K562 (cell line): ENCODE data around the gene ENDOV. TPM values are rescaled to one million over a fixed set of nuclear protein-coding genes. Genes with fewer than 3 reads are reported as not detected.
A peak's percentile ranks its signal among the peaks of the same experiment; 100 is the strongest.

ENCODE experiments used
- ATAC-seq: fragments of 200-7000 bp; cut with Tn5 transposase; 3 replicates; pipeline ENCODE4 v1.9.1; 2020; ENCODE audit warnings: moderate library complexity
- BruUV-seq: library from RNA; stranded (reverse); fragments of 400-500 nt; replicated peaks from 2 replicates; lab custom pipeline; 2021; lab: Mats Ljungman, UMichigan
- CTCF ChIA-PET: fragments of 300-600 bp; formaldehyde crosslinking; extraction: SDS; loops from one replicate; lab custom pipeline; 2021; ENCODE audit warnings: low intra/inter-chr PET ratio; lab: Yijun Ruan, JAX
- POLR2A ChIA-PET: fragments of 300-600, 350-650 bp; sonication (Branson Sonifier 250); formaldehyde crosslinking; extraction: SDS; loops from one replicate; lab custom pipeline; 2021; ENCODE audit warnings: antibody characterized with exemption, inconsistent platforms; lab: Yijun Ruan, JAX
- DNase-seq, 4 experiments: peaks; one replicate each; pipeline versions ENCODE4 v3.0.0 to v3.0.0-alpha.2; 2011 to 2018; ENCODE audit warnings: low spot score in 3 of 4, mixed read lengths in 3 of 4; ENCODE audit errors: extremely low read depth in 1 of 4
- FAIRE-seq: peaks from 2 replicates; lab custom pipeline; 2011; peaks lifted over from hg19 to GRCh38; lab: Jason Lieb, UNC
- H2AFZ ChIP-seq: 2 replicates; pipeline ENCODE4 v1.6.0; 2011; ENCODE audit warnings: low read depth, low read length, control low read depth, inconsistent platforms
- H3K27ac ChIP-seq: fragments of 200-600 bp; 3 replicates; pipeline ENCODE4 v1.8.0; 2011; ENCODE audit warnings: low read depth, mild to moderate bottlenecking, control low read depth, inconsistent platforms, low read length, moderate library complexity, mixed read lengths; ENCODE audit errors: extremely low read depth
- H3K27me3 ChIP-seq, 2 experiments: fragments of 300-600 bp in 1 of 2; 2 replicates in 1 of 2; 3 replicates in 1 of 2; pipeline versions ENCODE4 v1.6.0 to v1.8.0; 2011; ENCODE audit warnings: inconsistent platforms in 2 of 2, low read length in 2 of 2, mild to moderate bottlenecking in 1 of 2, mixed read lengths in 1 of 2, moderate library complexity in 1 of 2; ENCODE audit not compliant: control insufficient read depth in 2 of 2, insufficient read depth in 2 of 2
- H3K36me3 ChIP-seq: fragments of 300-600 bp; 3 replicates; pipeline ENCODE4 v1.8.0; 2011; ENCODE audit warnings: mild to moderate bottlenecking, low read length, inconsistent platforms; ENCODE audit not compliant: control insufficient read depth, insufficient read depth
- H3K4me1 ChIP-seq, 2 experiments: fragments of 200-600 bp in 1 of 2; replicated peaks in 1 of 2; 2 replicates in 1 of 2; 3 replicates in 1 of 2; pipeline versions ENCODE4 v1.5.1 to v1.8.0; 2011; ENCODE audit warnings: inconsistent platforms in 2 of 2, low read length in 2 of 2, mild to moderate bottlenecking in 1 of 2, mixed read lengths in 1 of 2, moderate library complexity in 1 of 2; ENCODE audit not compliant: control insufficient read depth in 2 of 2, insufficient read depth in 2 of 2
- H3K4me2 ChIP-seq: 2 replicates; pipeline ENCODE4 v1.6.1; 2011; ENCODE audit warnings: low read length, control low read depth, inconsistent platforms, mixed read lengths; ENCODE audit not compliant: insufficient read depth
- H3K4me3 ChIP-seq: fragments of 200-600 bp; sonication (generic), shearing (Covaris generic); 2 replicates; pipeline ENCODE4 v1.5.1; 2016; ENCODE audit warnings: control low read depth, inconsistent platforms
- H3K79me2 ChIP-seq: fragments of 200-600 bp; 3 replicates; pipeline ENCODE4 v1.8.0; 2011; ENCODE audit warnings: low read length, inconsistent platforms; ENCODE audit not compliant: control insufficient read depth, insufficient read depth
- H3K9ac ChIP-seq, 2 experiments: 2 replicates each; pipeline versions ENCODE4 v1.6.0 to v1.6.1; 2011; ENCODE audit warnings: low read depth in 2 of 2, low read length in 2 of 2, control low read depth in 1 of 2, inconsistent platforms in 1 of 2, mild to moderate bottlenecking in 1 of 2, mixed read lengths in 1 of 2; ENCODE audit not compliant: insufficient read depth in 1 of 2
- H3K9me1 ChIP-seq: one replicate; pipeline ENCODE4 v1.6.0; 2011; ENCODE audit warnings: inconsistent platforms, mild to moderate bottlenecking, low read length, moderate library complexity; ENCODE audit not compliant: control insufficient read depth, insufficient read depth
- H3K9me3 ChIP-seq: replicated peaks from 2 replicates; pipeline ENCODE4 v1.5.1; 2011; ENCODE audit warnings: low read depth, low read length, inconsistent platforms; ENCODE audit not compliant: control insufficient read depth, insufficient read depth
- H4K20me1 ChIP-seq: replicated peaks from 2 replicates; pipeline ENCODE4 v1.6.1; 2011; ENCODE audit warnings: low read length, inconsistent platforms, mixed read lengths; ENCODE audit not compliant: control insufficient read depth, insufficient read depth
- ERF ChIP-seq: fragments of 450-650 bp; formaldehyde crosslinking; IDR thresholded peaks from 2 replicates; pipeline ENCODE4 v1.4.0; 2020; ENCODE audit warnings: mild to moderate bottlenecking, mixed read lengths
- MCM3 ChIP-seq: fragments of 450-650 bp; IDR thresholded peaks from 2 replicates; pipeline ENCODE4 v1.6.1; 2016
- PTTG1 ChIP-seq: fragments of 450-650 bp; IDR thresholded peaks from 2 replicates; pipeline ENCODE4 v1.6.1; 2016; ENCODE audit warnings: low read depth, mild to moderate bottlenecking, missing genetic modification characterization, missing compliant biosample characterization
- SIRT6 ChIP-seq: IDR thresholded peaks from one replicate; pipeline ENCODE4 v1.6.1; 2012; ENCODE audit warnings: low read depth, mild to moderate bottlenecking, control low read depth, inconsistent platforms, low read length, moderate library complexity
- WGBS: fragments of 100-300 bp; shearing (Covaris generic); methylation state at CpG from one replicate; pipeline ENCODE4 v1.1.6; 2016; ENCODE audit warnings: low coverage, mixed read lengths; ENCODE audit not compliant: insufficient coverage; ENCODE audit errors: missing lambda C conversion rate; 5-methylcytosine and 5-hydroxymethylcytosine counted together
- in situ Hi-C: fragments of 300-500 bp; cut with MboI; formaldehyde crosslinking; loops from 4 replicates; pipeline ENCODE4 v1.15.0; 2018; ENCODE audit warnings: inconsistent platforms, mixed read lengths
- intact Hi-C: fragments of 100-400 bp; cut with micrococcal nuclease; formaldehyde crosslinking; loops from 2 replicates; pipeline ENCODE4 v1.14.2; 2022
- polyA plus RNA-seq, 8 experiments: library from polyadenylated mRNA; depleted of rRNA in 4 of 8; stranded (reverse) in 5 of 8; unstranded in 3 of 8; fragments of >200 nt; fragmentation: Nextera tagmentation in 2 of 8; fragmentation: Illumina TruSeq in 1 of 8; extraction: Ambion mirVana in 2 of 8; extraction: Trizol in 1 of 8; gene quantifications; 2 replicates each; pipeline versions ENCODE4 v1.2.1 to v1.2.3, GENCODE V29; 2011 to 2014; ENCODE audit warnings: inconsistent platforms in 1 of 8, missing spikeins in 1 of 8
- total RNA-seq, 7 experiments: library from RNA; depleted of rRNA in 6 of 7; stranded (reverse); fragments of >200 nt in 6 of 7; fragmentation: Illumina TruSeq in 2 of 7; extraction: Trizol in 2 of 7; gene quantifications; 2 replicates each; pipeline versions ENCODE4 v1.2.1 to v1.2.3, GENCODE V29; 2011 to 2021; ENCODE audit warnings: low replicate concordance in 1 of 7
- TF ChIP-seq, protein P1 (sequence below): fragments of 250-450 bp; sonication (Bioruptor Pico); IDR thresholded peaks from 2 replicates; pipeline ENCODE4 v1.8.0; 2022; ENCODE audit warnings: inconsistent platforms
- TF ChIP-seq, protein P2 (sequence below): fragments of 250-450 bp; sonication (Bioruptor Pico); IDR thresholded peaks from 2 replicates; pipeline ENCODE4 v1.4.0; 2020; ENCODE audit warnings: mild to moderate bottlenecking, moderate library complexity

Gene ENDOV
- total and polyA plus RNA-seq, 9 of the 15 experiments (the other 6 are each of a cell fraction or from before 2014, with no cell fraction given) = 1.2 to 8.2 (median 3.7) TPM

DNA sequence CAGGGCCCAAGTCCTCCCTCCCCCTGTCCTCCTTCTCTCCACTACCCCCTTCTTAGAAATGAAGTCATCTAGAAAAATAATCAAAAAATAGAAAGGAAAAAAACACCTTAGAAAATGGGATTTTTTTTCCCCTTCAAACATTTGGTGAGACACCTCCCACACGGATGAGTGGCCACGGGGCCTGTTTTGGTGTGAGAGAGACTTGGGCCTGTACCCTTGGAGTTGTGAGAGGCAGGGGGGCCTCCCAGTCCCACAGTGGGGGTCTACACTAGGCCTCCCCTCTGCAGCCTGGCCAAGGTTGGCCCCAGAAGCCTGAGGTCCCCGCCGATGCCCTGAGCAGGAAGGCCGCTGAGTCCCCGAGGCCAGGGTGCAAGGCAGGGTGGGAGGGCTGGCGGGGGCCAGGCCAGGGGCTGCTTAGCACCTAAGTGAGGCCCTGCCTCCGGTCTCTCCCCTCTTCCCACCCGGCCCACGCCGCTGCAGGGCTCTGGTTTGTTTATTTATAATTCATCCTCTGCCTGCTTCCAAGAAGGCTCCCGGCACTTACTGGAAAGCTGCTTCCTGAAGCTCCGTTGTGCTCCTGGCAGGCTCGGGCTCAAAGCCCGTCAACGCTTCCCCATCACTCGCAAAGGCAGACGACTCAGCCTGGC, 35.1 kb downstream of the ENDOV start:
- peaks cover 2 to 50% of the 10 kb centered on the region in 2 experiments; a peak in 2 of 5 replicates for H3K27me3 ChIP-seq
- no TSS peak for BruUV-seq
- H2AFZ ChIP-seq = no peak overlapping the region
- no peak for TF ChIP-seq PTTG1 (tag)
- no peak for TF ChIP-seq SIRT6
- TF ChIP-seq, protein P1, sequence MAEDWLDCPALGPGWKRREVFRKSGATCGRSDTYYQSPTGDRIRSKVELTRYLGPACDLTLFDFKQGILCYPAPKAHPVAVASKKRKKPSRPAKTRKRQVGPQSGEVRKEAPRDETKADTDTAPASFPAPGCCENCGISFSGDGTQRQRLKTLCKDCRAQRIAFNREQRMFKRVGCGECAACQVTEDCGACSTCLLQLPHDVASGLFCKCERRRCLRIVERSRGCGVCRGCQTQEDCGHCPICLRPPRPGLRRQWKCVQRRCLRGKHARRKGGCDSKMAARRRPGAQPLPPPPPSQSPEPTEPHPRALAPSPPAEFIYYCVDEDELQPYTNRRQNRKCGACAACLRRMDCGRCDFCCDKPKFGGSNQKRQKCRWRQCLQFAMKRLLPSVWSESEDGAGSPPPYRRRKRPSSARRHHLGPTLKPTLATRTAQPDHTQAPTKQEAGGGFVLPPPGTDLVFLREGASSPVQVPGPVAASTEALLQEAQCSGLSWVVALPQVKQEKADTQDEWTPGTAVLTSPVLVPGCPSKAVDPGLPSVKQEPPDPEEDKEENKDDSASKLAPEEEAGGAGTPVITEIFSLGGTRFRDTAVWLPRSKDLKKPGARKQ (CRISPR knock-in tag) = no peak
- TF ChIP-seq MCM3 = no peak
- no peak for TF ChIP-seq ERF
- TF ChIP-seq, protein P2, sequence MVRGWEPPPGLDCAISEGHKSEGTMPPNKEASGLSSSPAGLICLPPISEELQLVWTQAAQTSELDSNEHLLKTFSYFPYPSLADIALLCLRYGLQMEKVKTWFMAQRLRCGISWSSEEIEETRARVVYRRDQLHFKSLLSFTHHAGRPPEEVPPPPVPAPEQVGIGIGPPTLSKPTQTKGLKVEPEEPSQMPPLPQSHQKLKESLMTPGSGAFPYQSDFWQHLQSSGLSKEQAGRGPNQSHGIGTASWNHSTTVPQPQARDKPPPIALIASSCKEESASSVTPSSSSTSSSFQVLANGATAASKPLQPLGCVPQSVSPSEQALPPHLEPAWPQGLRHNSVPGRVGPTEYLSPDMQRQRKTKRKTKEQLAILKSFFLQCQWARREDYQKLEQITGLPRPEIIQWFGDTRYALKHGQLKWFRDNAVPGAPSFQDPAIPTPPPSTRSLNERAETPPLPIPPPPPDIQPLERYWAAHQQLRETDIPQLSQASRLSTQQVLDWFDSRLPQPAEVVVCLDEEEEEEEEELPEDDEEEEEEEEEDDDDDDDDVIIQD (CRISPR knock-in tag) = no peak
- H3K36me3 ChIP-seq = no peaks in the 10 kb centered on the region
- no peak for FAIRE-seq
- H3K79me2 ChIP-seq = peaks cover 3% of the 10 kb centered on the region; the same call in 2 of the 3 replicates
- in situ Hi-C loops (no loop called here), intact Hi-C loops (no loop called here)
- no peaks in the 10 kb centered on the region for H3K9me1 ChIP-seq
- no peak for DNase-seq
- H3K4me3 ChIP-seq = no peak overlapping the region
- no peak overlapping the region for H3K27ac ChIP-seq
- WGBS = 12% methylated on average over 15 of the region's 18 CpGs
- no peaks in the 10 kb centered on the region for H4K20me1 ChIP-seq
- ChIA-PET CTCF (no interaction called here), POLR2A (interaction anchor here (0.6 kb wide), 1 partner anchor 25 kb away, joined by 3 read pairs; no protein-coding TSS in a partner anchor)
- no peak for ATAC-seq
- H3K9ac ChIP-seq = peak overlapping the region in 1 of 2 experiments; percentile 48; a peak in 2 of 4 replicates
- no peak overlapping the region for H3K4me2 ChIP-seq
- peaks cover 8 to 46% of the 10 kb centered on the region in 2 experiments; a peak in 4 of 5 replicates for H3K4me1 ChIP-seq
- H3K9me3 ChIP-seq = no peaks in the 10 kb centered on the region
